Measurements from ENCODE around the gene SLC2A10.

Gene SLC2A10

GRCh38 chr20:46771195-46771588 lies 61.7 kb downstream of the SLC2A10 start:
- DNase-seq: no peak

- no peak for DNase-seq
These were observed 63.5 kb downstream of the SLC2A10 start for GRCh38 chr20:46772901-46773300.

GRCh38 chr20:46773680-46774079 lies 64.2 kb downstream of the SLC2A10 start:
- DNase-seq: no peak

GRCh38 chr20:46774236-46774635 lies 64.8 kb downstream of the SLC2A10 start:
- no peak for DNase-seq

GRCh38 chr20:46774943-46775560 lies 65.6 kb downstream of the SLC2A10 start:
- no peak for DNase-seq

- DNase-seq: no peak
These were observed 66.4 kb downstream of the SLC2A10 start for GRCh38 chr20:46775806-46776205.

- no peak for DNase-seq
These were observed 67.9 kb downstream of the SLC2A10 start for GRCh38 chr20:46777331-46777730.

- no peak for DNase-seq
These were observed 70.4 kb downstream of the SLC2A10 start for GRCh38 chr20:46779831-46780230.

- DNase-seq: no peak
These were observed 75.1 kb downstream of the SLC2A10 start for GRCh38 chr20:46784436-46785127.

Measured in NCI-H226 (cell line).